Thoracic aorta (tissue), 2 donors: Measurements from ENCODE around the gene PTPRH. TPM values are rescaled to one million over a fixed set of nuclear protein-coding genes. Genes with fewer than 3 reads are reported as not detected.

Experiments
- ATAC-seq: fragments of 150-250 bp; one replicate; pipeline ENCODE4 v1.8.0; 2017; ENCODE audit warnings: low read depth; ENCODE audit not compliant: insufficient number of reproducible peaks, low FRiP score
- DNase-seq: peaks from one replicate; pipeline ENCODE4 v3.0.0-alpha.2; 2020; ENCODE audit warnings: low spot score
- H3K27ac ChIP-seq, 2 donors: fragments of 200-600 bp; sonication (generic); 1 replicate in 1 of 2; 2 replicates in 1 of 2; pipeline ENCODE4 v1.5.1; 2016; ENCODE audit warnings: mild to moderate bottlenecking in 2 of 2, moderate library complexity in 2 of 2
- H3K27me3 ChIP-seq: fragments of 200-600 bp; sonication (generic); replicated peaks from 2 replicates; pipeline ENCODE4 v1.6.0; 2016; ENCODE audit warnings: mild to moderate bottlenecking; ENCODE audit not compliant: insufficient read depth
- H3K36me3 ChIP-seq: fragments of 200-600 bp; sonication (generic); one replicate; pipeline ENCODE4 v1.5.1; 2016
- H3K4me1 ChIP-seq, 2 donors: fragments of 200-600 bp; sonication (generic); 1 replicate in 1 of 2; 2 replicates in 1 of 2; pipeline versions ENCODE4 v1.5.1 to v1.6.0; 2016; ENCODE audit warnings: low read depth in 2 of 2, mild to moderate bottlenecking in 1 of 2; ENCODE audit not compliant: control insufficient read depth in 1 of 2
- H3K4me3 ChIP-seq: fragments of 200-600 bp; sonication (generic); 2 replicates; pipeline ENCODE4 v1.5.1; 2016; ENCODE audit warnings: mild to moderate bottlenecking
- H3K9me3 ChIP-seq: fragments of 200-600 bp; sonication (generic); 2 replicates; pipeline ENCODE4 v1.5.1; 2016
- CTCF ChIP-seq: fragments of 200-600 bp; sonication (generic); IDR thresholded peaks from one replicate; pipeline ENCODE4 v1.5.1; 2019; ENCODE audit warnings: antibody characterized with exemption
- total RNA-seq, 2 donors: library from RNA; depleted of rRNA; stranded (reverse); fragments of >200 nt; gene quantifications; one replicate each; pipeline versions ENCODE4 v1.1.0 to v1.2.3, GENCODE V29; 2016

The PTPRH gene
- total RNA-seq, 2 donors from 2014 or later, result 0.14 to 1.1 TPM

- no peak overlapping the region for H3K4me3 ChIP-seq
- peaks cover 4% of the 10 kb centered on the region for H3K27me3 ChIP-seq
- H3K36me3 ChIP-seq, result no peaks in the 10 kb centered on the region
- no peak for DNase-seq
- no peak for ATAC-seq
- TF ChIP-seq CTCF, result no peak
- H3K27ac ChIP-seq, result no peak overlapping the region
- H3K4me1 ChIP-seq, result no peaks in the 10 kb centered on the region
- H3K9me3 ChIP-seq, result no peaks in the 10 kb centered on the region
Measured at GRCh38 chr19:55146705-55147273, 62.5 kb downstream of the PTPRH start.

- ATAC-seq (no peak), DNase-seq (no peak)
- H3K4me3 ChIP-seq, result no peak overlapping the region
- no peaks in the 10 kb centered on the region for H3K9me3 ChIP-seq
- no peak overlapping the region for H3K27ac ChIP-seq
- no peaks in the 10 kb centered on the region for H3K4me1 ChIP-seq
- no peak for TF ChIP-seq CTCF
- peaks cover 4% of the 10 kb centered on the region for H3K27me3 ChIP-seq
- no peaks in the 10 kb centered on the region for H3K36me3 ChIP-seq
Measured at GRCh38 chr19:55146078-55146704, 63.1 kb downstream of the PTPRH start.

GRCh38 chr19:55145232-55145631 lies 64.1 kb downstream of the PTPRH start:
- Histone ChIP-seq H3K36me3 (no peaks in the 10 kb centered on the region), H3K9me3 (no peaks in the 10 kb centered on the region), H3K27me3 (peaks cover 4% of the 10 kb centered on the region), H3K4me3 (no peak overlapping the region), H3K4me1 (no peaks in the 10 kb centered on the region), H3K27ac (no peak overlapping the region)
- DNase-seq (no peak), ATAC-seq (no peak)
- no peak for TF ChIP-seq CTCF

GRCh38 chr19:55141696-55142095 lies 67.6 kb downstream of the PTPRH start:
- ATAC-seq (no peak), DNase-seq (no peak)
- H3K36me3 ChIP-seq, result no peaks in the 10 kb centered on the region
- no peaks in the 10 kb centered on the region for H3K9me3 ChIP-seq
- no peak overlapping the region for H3K4me3 ChIP-seq
- H3K27me3 ChIP-seq, result no peaks in the 10 kb centered on the region
- no peaks in the 10 kb centered on the region for H3K4me1 ChIP-seq
- no peak for TF ChIP-seq CTCF
- H3K27ac ChIP-seq, result no peak overlapping the region

- DNase-seq (no peak), ATAC-seq (no peak)
- no peak for TF ChIP-seq CTCF
- Histone ChIP-seq H3K27ac (no peak overlapping the region), H3K9me3 (no peaks in the 10 kb centered on the region), H3K36me3 (no peaks in the 10 kb centered on the region), H3K4me1 (no peaks in the 10 kb centered on the region), H3K4me3 (no peak overlapping the region), H3K27me3 (no peaks in the 10 kb centered on the region)
Measured at GRCh38 chr19:55137915-55138314, 71.4 kb downstream of the PTPRH start.
